Panc1 (cell line): Measurements from ENCODE around the gene RGPD8. TPM values are rescaled to one million over a fixed set of nuclear protein-coding genes. Genes with fewer than 3 reads are reported as not detected.
"Not testable (repeated sequence)": the region's sequence is repeated elsewhere in the genome, so short reads cannot be mapped to it uniquely, and the experiment has no call there.

Source experiments
- ATAC-seq: fragments of 200-7000 bp; cut with Tn5 transposase; 2 replicates; pipeline ENCODE4 v1.9.1; 2020; ENCODE audit warnings: mild to moderate bottlenecking, moderate library complexity
- BruUV-seq: library from RNA; stranded (reverse); fragments of 400-500 nt; replicated peaks from 2 replicates; lab custom pipeline; 2021; lab: Mats Ljungman, UMichigan
- CTCF ChIA-PET: fragments of 300-600 bp; sonication (Branson Sonifier 250); formaldehyde crosslinking; loops from one replicate; lab custom pipeline; 2022; ENCODE audit warnings: antibody characterized with exemption; lab: Charles Lee
- POLR2A ChIA-PET: fragments of 300-600 bp; sonication (Branson Sonifier 250); formaldehyde crosslinking; loops from one replicate; lab custom pipeline; 2022; ENCODE audit warnings: antibody characterized with exemption; lab: Charles Lee
- DNase-seq: peaks from one replicate; pipeline ENCODE4 v3.0.0-alpha.2; 2010; ENCODE audit warnings: low read depth, low spot score
- H3K27ac ChIP-seq: 2 replicates; pipeline ENCODE4 v1.5.1; 2011; ENCODE audit warnings: mild to moderate bottlenecking, low read length, inconsistent platforms
- H3K27me3 ChIP-seq: fragments of 200-500 bp; sonication (Bioruptor generic); 2 replicates; pipeline ENCODE4 v1.6.0; 2014; ENCODE audit warnings: low read length, inconsistent platforms; ENCODE audit not compliant: control insufficient read depth, insufficient read depth
- H3K36me3 ChIP-seq: fragments of 200-500 bp; sonication (Bioruptor generic); 2 replicates; pipeline ENCODE4 v1.5.1; 2014; ENCODE audit warnings: inconsistent platforms, mild to moderate bottlenecking, low read length, moderate library complexity; ENCODE audit not compliant: control insufficient read depth, insufficient read depth
- H3K4me1 ChIP-seq: 2 replicates; pipeline ENCODE4 v1.5.1; 2011; ENCODE audit warnings: inconsistent platforms, mild to moderate bottlenecking, low read length, moderate library complexity; ENCODE audit not compliant: control insufficient read depth, insufficient read depth
- H3K4me3 ChIP-seq, 2 experiments: 2 replicates each; pipeline ENCODE4 v1.5.1; 2011 to 2012; ENCODE audit warnings: low read depth in 2 of 2, low read length in 2 of 2, mild to moderate bottlenecking in 2 of 2, inconsistent platforms in 1 of 2, moderate library complexity in 1 of 2
- H3K9me3 ChIP-seq: fragments of 200-500 bp; sonication (Bioruptor generic); 2 replicates; pipeline ENCODE4 v1.5.1; 2014; ENCODE audit warnings: low read depth, mild to moderate bottlenecking, inconsistent platforms, low read length, moderate library complexity; ENCODE audit not compliant: control insufficient read depth, insufficient read depth
- POLR2AphosphoS5 ChIP-seq: IDR thresholded peaks from 2 replicates; pipeline ENCODE4 v1.6.1; 2012; ENCODE audit warnings: mild to moderate bottlenecking, low read depth, low read length, moderate library complexity
- SIN3A ChIP-seq: IDR thresholded peaks from 2 replicates; pipeline ENCODE4 v1.6.1; 2012; ENCODE audit warnings: low read depth, mild to moderate bottlenecking, low read length, moderate library complexity, borderline replicate concordance; ENCODE audit not compliant: insufficient read depth
- TCF7L2 ChIP-seq: IDR thresholded peaks from 2 replicates; pipeline ENCODE4 v1.6.1; 2011; ENCODE audit warnings: mild to moderate bottlenecking, low read depth, low read length, inconsistent platforms
- in situ Hi-C: cut with HindIII; loops from 2 replicates; pipeline ENCODE4 v1.10.0; 2016; ENCODE audit warnings: low sequenced_read_pairs, low pct_unique_long_range_greater_than_20kb
- intact Hi-C: fragments of 100-400 bp; cut with micrococcal nuclease; formaldehyde crosslinking; loops from one replicate; pipeline ENCODE4 v1.10.0; 2022; ENCODE audit not compliant: unreplicated experiment
- total RNA-seq: library from RNA; stranded (reverse); gene quantifications from one replicate; pipeline ENCODE4 v1.2.1, GENCODE V29; 2021; ENCODE audit not compliant: unreplicated experiment
- TF ChIP-seq, protein P1 (sequence below), 2 experiments: IDR thresholded peaks; 2 replicates each; pipeline ENCODE4 v1.6.1; 2011 to 2012; ENCODE audit warnings: low read depth in 2 of 2, control low read depth in 1 of 2, low read length in 1 of 2, mild to moderate bottlenecking in 1 of 2, moderate library complexity in 1 of 2; ENCODE audit not compliant: insufficient read depth in 1 of 2
- TF ChIP-seq, protein P2 (sequence below): fragments of 450-650 bp; IDR thresholded peaks from 2 replicates; pipeline ENCODE4 v1.5.1; 2017; ENCODE audit warnings: mild to moderate bottlenecking

The RGPD8 gene
- total RNA-seq, 1 experiment from 2014 or later = 20.9 TPM

DNA sequence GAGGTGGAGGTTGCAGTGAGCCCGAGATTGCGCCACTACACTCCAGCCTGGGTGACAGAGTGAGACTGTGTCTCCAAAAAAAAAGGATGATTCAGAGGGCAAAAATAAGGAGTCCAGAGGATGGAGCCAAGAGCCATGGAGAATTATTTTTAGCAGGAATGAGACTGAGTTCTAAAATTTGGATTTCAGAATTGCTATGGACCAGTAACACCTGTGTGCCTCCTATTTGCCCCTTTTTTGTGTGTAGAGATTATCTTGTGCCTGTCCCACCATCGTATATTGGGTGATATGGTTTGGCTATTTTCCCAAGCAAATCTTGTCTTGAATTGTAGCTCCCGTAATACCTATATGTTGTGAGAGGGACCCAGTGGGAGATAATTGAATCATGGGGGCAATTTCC lies 16.4 kb upstream of the RGPD8 start:
- no peak for TF ChIP-seq POLR2AphosphoS5
- TF ChIP-seq, protein P1, sequence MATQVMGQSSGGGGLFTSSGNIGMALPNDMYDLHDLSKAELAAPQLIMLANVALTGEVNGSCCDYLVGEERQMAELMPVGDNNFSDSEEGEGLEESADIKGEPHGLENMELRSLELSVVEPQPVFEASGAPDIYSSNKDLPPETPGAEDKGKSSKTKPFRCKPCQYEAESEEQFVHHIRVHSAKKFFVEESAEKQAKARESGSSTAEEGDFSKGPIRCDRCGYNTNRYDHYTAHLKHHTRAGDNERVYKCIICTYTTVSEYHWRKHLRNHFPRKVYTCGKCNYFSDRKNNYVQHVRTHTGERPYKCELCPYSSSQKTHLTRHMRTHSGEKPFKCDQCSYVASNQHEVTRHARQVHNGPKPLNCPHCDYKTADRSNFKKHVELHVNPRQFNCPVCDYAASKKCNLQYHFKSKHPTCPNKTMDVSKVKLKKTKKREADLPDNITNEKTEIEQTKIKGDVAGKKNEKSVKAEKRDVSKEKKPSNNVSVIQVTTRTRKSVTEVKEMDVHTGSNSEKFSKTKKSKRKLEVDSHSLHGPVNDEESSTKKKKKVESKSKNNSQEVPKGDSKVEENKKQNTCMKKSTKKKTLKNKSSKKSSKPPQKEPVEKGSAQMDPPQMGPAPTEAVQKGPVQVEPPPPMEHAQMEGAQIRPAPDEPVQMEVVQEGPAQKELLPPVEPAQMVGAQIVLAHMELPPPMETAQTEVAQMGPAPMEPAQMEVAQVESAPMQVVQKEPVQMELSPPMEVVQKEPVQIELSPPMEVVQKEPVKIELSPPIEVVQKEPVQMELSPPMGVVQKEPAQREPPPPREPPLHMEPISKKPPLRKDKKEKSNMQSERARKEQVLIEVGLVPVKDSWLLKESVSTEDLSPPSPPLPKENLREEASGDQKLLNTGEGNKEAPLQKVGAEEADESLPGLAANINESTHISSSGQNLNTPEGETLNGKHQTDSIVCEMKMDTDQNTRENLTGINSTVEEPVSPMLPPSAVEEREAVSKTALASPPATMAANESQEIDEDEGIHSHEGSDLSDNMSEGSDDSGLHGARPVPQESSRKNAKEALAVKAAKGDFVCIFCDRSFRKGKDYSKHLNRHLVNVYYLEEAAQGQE (IDR thresholded peaks at IDR 0.05; ENCODE audit: insufficient read depth in 1 of 2, low read depth in 2 of 2, low read length in 1 of 2) = no peak
- TF ChIP-seq, protein P2, sequence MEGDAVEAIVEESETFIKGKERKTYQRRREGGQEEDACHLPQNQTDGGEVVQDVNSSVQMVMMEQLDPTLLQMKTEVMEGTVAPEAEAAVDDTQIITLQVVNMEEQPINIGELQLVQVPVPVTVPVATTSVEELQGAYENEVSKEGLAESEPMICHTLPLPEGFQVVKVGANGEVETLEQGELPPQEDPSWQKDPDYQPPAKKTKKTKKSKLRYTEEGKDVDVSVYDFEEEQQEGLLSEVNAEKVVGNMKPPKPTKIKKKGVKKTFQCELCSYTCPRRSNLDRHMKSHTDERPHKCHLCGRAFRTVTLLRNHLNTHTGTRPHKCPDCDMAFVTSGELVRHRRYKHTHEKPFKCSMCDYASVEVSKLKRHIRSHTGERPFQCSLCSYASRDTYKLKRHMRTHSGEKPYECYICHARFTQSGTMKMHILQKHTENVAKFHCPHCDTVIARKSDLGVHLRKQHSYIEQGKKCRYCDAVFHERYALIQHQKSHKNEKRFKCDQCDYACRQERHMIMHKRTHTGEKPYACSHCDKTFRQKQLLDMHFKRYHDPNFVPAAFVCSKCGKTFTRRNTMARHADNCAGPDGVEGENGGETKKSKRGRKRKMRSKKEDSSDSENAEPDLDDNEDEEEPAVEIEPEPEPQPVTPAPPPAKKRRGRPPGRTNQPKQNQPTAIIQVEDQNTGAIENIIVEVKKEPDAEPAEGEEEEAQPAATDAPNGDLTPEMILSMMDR = no peak
- TF ChIP-seq TCF7L2 = no peak
- TF ChIP-seq SIN3A = no peak
- intact Hi-C loops = no loop called here
- CTCF ChIA-PET = no interaction called here
- no peak for ATAC-seq
- in situ Hi-C loops = no loop called here
- no peaks in the 10 kb centered on the region for H3K27me3 ChIP-seq
- DNase-seq = no peak
- BruUV-seq = no TSS peak
- no peaks in the 10 kb centered on the region for H3K4me1 ChIP-seq
- POLR2A ChIA-PET = no interaction called here
- no peak overlapping the region for H3K27ac ChIP-seq
- H3K9me3 ChIP-seq = no peaks in the 10 kb centered on the region
- no peak overlapping the region for H3K4me3 ChIP-seq
- H3K36me3 ChIP-seq = no peaks in the 10 kb centered on the region

DNA sequence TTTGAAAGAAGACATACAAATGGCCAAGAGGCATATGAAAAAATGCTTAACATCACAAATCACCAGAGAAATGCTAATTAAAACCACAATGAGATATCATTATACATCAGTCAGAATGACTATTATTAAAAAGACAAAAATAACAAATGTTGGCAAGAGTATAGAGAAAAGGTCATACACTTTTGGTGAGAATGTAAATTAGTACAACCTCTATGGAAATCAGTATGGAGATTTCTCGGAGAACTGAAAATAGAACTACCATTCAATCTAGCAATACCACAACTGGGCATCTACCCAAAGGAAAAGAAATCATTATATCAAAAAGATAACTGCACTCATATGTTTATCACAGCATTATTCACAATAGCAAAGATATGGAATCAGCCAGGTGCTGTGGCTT lies 10.8 kb upstream of the RGPD8 start:
- H3K27me3 ChIP-seq, in situ Hi-C loops: not testable (repeated sequence)

DNA sequence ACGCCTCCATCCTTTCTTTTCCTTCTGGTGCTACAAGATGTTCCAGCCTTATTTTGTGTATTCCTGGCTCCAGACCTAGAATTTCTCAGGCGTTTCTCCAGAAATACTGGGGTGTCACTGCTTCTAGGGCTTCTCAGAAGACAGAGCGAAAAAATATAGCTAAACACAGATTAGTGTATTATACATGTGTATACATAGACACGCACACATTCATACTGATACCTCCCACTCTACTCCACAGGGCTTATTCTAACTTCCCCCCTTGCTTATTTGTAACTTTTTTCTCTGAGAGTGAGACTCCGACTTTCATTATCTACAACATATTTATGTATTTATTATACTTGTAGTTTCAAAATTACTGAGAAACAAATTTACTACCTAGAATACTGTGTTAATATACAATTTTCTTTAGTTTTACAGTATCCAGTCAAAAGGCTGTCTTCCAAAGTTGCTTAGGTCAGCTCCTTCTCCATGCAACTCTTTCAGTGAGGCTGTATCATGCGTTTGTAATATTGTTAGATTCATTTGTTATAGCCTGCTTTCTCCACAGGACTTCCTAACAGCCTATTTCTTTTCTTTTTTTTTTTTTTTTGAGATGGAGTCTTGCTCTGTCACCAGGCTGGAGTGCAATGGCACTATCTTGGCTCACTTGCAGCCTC lies 5.3 kb upstream of the RGPD8 start:
- intact Hi-C loops, CTCF ChIA-PET, in situ Hi-C loops, H3K9me3 ChIP-seq, H3K27me3 ChIP-seq, BruUV-seq, ATAC-seq, H3K4me3 ChIP-seq, H3K27ac ChIP-seq, H3K4me1 ChIP-seq, H3K36me3 ChIP-seq, DNase-seq, POLR2A ChIA-PET: not testable (repeated sequence)

More for the DNA sequence above, 10.8 kb upstream of the RGPD8 start:
- H3K36me3 ChIP-seq, intact Hi-C loops, BruUV-seq, CTCF ChIA-PET, H3K9me3 ChIP-seq, DNase-seq, H3K4me1 ChIP-seq, ATAC-seq, H3K27ac ChIP-seq, POLR2A ChIA-PET, H3K4me3 ChIP-seq: not testable (repeated sequence)

DNA sequence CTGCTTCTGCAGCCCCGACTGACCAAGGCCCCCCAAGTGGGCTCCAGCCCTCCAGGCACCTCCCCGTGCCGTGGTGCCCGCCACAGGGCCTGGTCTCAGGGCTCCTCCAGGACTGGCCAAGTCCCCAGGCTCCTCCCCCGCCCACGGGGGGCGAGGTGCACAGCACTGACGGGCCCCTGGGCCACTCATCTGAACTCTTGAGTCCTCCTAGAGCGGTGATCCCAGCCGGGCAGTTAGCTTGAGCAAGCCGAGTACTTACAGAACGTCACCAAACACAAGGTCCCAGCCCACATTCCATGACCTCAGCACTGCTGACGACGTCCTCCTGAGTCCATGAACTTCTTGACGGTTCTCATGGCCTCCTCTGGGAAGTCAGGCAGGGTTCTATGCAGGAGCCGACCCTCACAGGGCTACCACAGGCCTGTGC lies 4.0 kb upstream of the RGPD8 start:
- H3K4me3 ChIP-seq, H3K4me1 ChIP-seq, in situ Hi-C loops, ATAC-seq, H3K36me3 ChIP-seq, H3K27ac ChIP-seq, CTCF ChIA-PET, DNase-seq, intact Hi-C loops, H3K27me3 ChIP-seq, POLR2A ChIA-PET, H3K9me3 ChIP-seq, BruUV-seq: not testable (repeated sequence)

DNA sequence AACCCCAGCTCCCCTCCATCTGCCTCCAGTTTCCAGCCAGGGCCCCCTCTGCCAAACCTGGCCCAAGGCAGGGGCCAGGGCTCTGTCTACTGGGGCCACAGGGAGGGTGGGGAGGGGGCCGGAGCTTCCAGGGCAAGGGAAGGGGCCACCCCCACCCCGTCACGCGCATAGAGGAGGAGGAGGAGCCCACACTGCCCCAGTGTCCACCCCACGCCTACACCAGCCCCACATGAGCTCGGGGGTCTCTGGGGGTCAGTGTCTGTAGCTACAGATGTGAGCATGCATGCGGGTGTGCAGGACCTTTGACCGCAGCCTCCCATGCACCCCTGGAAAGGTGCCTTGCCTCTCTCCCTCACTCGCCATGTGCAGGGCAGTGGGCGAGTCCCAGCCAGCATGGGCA lies 3.5 kb upstream of the RGPD8 start:
- H3K27me3 ChIP-seq, DNase-seq, H3K4me1 ChIP-seq, intact Hi-C loops, ATAC-seq, POLR2A ChIA-PET, H3K36me3 ChIP-seq, H3K27ac ChIP-seq, H3K9me3 ChIP-seq, in situ Hi-C loops, H3K4me3 ChIP-seq, BruUV-seq: not testable (repeated sequence)
- CTCF ChIA-PET = interaction anchor here (0.7 kb wide), 1 partner anchor 317 kb away, joined by 6 read pairs; no protein-coding TSS in a partner anchor
